Measurements from ENCODE around the gene EEPD1.

The EEPD1 gene

GRCh38 chr7:36279200-36279925 is 126.3 kb downstream of the EEPD1 start:
- DNase-seq (ENCODE audit: low spot score): no peak

- DNase-seq (ENCODE audit: low spot score): no peak
These were observed 126.9 kb downstream of the EEPD1 start for GRCh38 chr7:36279926-36280315.

GRCh38 chr7:36280840-36281812 is 128.1 kb downstream of the EEPD1 start:
- DNase-seq (ENCODE audit: low spot score): no peak

GRCh38 chr7:36281945-36282717 is 129.1 kb downstream of the EEPD1 start:
- DNase-seq (ENCODE audit: low spot score): no peak

GRCh38 chr7:36283181-36283580 is 130.1 kb downstream of the EEPD1 start:
- no peak for DNase-seq (ENCODE audit: low spot score)

GRCh38 chr7:36283711-36284130 is 130.7 kb downstream of the EEPD1 start:
- no peak for DNase-seq (ENCODE audit: low spot score)

- DNase-seq (ENCODE audit: low spot score): no peak
These were observed 131.5 kb downstream of the EEPD1 start for GRCh38 chr7:36284456-36285090.

- DNase-seq (ENCODE audit: low spot score): no peak
These were observed 132.2 kb downstream of the EEPD1 start for GRCh38 chr7:36285276-36285675.

- DNase-seq (ENCODE audit: low spot score): no peak
These were observed 133.2 kb downstream of the EEPD1 start for GRCh38 chr7:36286226-36286625.

- no peak for DNase-seq (ENCODE audit: low spot score)
These were observed 133.6 kb downstream of the EEPD1 start for GRCh38 chr7:36286688-36287087.

- DNase-seq (ENCODE audit: low spot score): no peak
These were observed 134.6 kb downstream of the EEPD1 start for GRCh38 chr7:36287371-36288241.

GRCh38 chr7:36288501-36288900 is 135.4 kb downstream of the EEPD1 start:
- DNase-seq (ENCODE audit: low spot score): no peak

- DNase-seq (ENCODE audit: low spot score): peak; percentile 83
These were observed 137.0 kb downstream of the EEPD1 start for GRCh38 chr7:36289833-36290661.

GRCh38 chr7:36291387-36292316 is 138.6 kb downstream of the EEPD1 start:
- peak; percentile 86 for DNase-seq (ENCODE audit: low spot score)

- DNase-seq (ENCODE audit: low spot score): no peak
These were observed 142.0 kb downstream of the EEPD1 start for GRCh38 chr7:36295090-36295489.

GRCh38 chr7:36296284-36296683 is 143.2 kb downstream of the EEPD1 start:
- DNase-seq (ENCODE audit: low spot score): no peak

GRCh38 chr7:36297364-36298009 is 144.4 kb downstream of the EEPD1 start:
- DNase-seq (ENCODE audit: low spot score): no peak

GRCh38 chr7:36298106-36298505 is 145.1 kb downstream of the EEPD1 start:
- DNase-seq (ENCODE audit: low spot score): no peak

All from HuH-7.5 (cell line).